Epithelial cell of proximal tubule (primary cell): Measurements from ENCODE around the gene MYZAP. TPM values are rescaled to one million over a fixed set of nuclear protein-coding genes. Genes with fewer than 3 reads are reported as not detected.

Experiments used
- DNase-seq: peaks from one replicate; pipeline ENCODE4 v3.0.0-alpha.2; 2011; ENCODE audit warnings: low read depth
- H3K4me3 ChIP-seq: 2 replicates; pipeline ENCODE4 v1.5.1; 2011; ENCODE audit warnings: low read depth, mild to moderate bottlenecking, low read length
- CTCF ChIP-seq: conservative IDR thresholded peaks from 2 replicates; pipeline ENCODE4 v1.5.1; 2012; ENCODE audit warnings: low read depth, mild to moderate bottlenecking, low read length
- total RNA-seq: library from RNA; depleted of rRNA; stranded (reverse); fragments of >200 nt; gene quantifications from 2 replicates; pipeline ENCODE4 v1.2.3, GENCODE V29; 2015

Gene MYZAP
- total RNA-seq, 1 donor from 2014 or later = 0.06 TPM

DNA sequence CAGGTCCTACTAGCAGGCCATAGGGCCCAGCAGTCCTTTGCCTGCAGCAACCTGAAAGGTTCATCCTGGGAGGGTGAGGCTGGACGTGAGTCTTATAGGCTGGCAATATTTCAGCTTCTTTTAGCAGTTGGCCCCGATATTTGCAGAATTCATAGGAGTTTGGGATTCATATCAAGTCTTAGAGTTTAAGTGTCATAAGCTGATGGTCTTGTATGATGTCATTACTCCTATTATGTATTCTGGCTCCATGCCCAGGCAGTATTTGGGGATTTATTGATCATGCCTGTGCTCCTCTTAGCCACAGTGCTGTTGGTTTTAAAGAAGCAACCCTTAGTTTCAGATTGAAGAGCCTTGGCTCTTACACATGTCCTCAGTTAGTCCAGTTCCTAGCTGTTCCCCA lies 73.5 kb downstream of the MYZAP start:
- no peak for TF ChIP-seq CTCF
- no peak overlapping the region for H3K4me3 ChIP-seq
- no peak for DNase-seq

GRCh38 chr15:57665939-57666338 lies 74.2 kb downstream of the MYZAP start:
- DNase-seq = no peak
- TF ChIP-seq CTCF = no peak
- no peak overlapping the region for H3K4me3 ChIP-seq

- no peak for DNase-seq
- H3K4me3 ChIP-seq = no peak overlapping the region
- peak; percentile 76 for TF ChIP-seq CTCF
These were observed 75.6 kb downstream of the MYZAP start for GRCh38 chr15:57667171-57667849.

- DNase-seq = no peak
- TF ChIP-seq CTCF = no peak
These were observed 76.3 kb downstream of the MYZAP start for GRCh38 chr15:57668016-57668415.

GRCh38 chr15:57671636-57672035 lies 79.9 kb downstream of the MYZAP start:
- TF ChIP-seq CTCF = no peak
- H3K4me3 ChIP-seq = no peak overlapping the region
- DNase-seq = no peak

More at GRCh38 chr15:57668016-57668415, 76.3 kb downstream of the MYZAP start:
- H3K4me3 ChIP-seq = no peak overlapping the region

GRCh38 chr15:57675481-57676181 lies 83.9 kb downstream of the MYZAP start:
- H3K4me3 ChIP-seq = no peak overlapping the region
- no peak for TF ChIP-seq CTCF
- DNase-seq = no peak
